Rectal smooth muscle tissue (tissue), 1 donor: ENCODE results near the gene ITGA7.

Experiments
- H3K27ac ChIP-seq: one replicate; pipeline ENCODE4 v1.7.0; 2013; ENCODE audit warnings: low read depth, low read length, inconsistent platforms
- H3K27me3 ChIP-seq: one replicate; pipeline ENCODE4 v1.7.0; 2013; ENCODE audit warnings: low read length; ENCODE audit not compliant: control insufficient read depth, insufficient read depth
- H3K36me3 ChIP-seq: one replicate; pipeline ENCODE4 v1.7.0; 2013; ENCODE audit warnings: low read length; ENCODE audit not compliant: control insufficient read depth, insufficient read depth
- H3K4me1 ChIP-seq: one replicate; pipeline ENCODE4 v1.7.0; 2013; ENCODE audit warnings: low read length; ENCODE audit not compliant: control insufficient read depth, insufficient read depth
- H3K4me3 ChIP-seq: one replicate; pipeline ENCODE4 v1.7.0; 2013; ENCODE audit warnings: low read length
- H3K9ac ChIP-seq: one replicate; pipeline ENCODE4 v1.7.0; 2013; ENCODE audit warnings: low read length

Gene ITGA7, protein sequence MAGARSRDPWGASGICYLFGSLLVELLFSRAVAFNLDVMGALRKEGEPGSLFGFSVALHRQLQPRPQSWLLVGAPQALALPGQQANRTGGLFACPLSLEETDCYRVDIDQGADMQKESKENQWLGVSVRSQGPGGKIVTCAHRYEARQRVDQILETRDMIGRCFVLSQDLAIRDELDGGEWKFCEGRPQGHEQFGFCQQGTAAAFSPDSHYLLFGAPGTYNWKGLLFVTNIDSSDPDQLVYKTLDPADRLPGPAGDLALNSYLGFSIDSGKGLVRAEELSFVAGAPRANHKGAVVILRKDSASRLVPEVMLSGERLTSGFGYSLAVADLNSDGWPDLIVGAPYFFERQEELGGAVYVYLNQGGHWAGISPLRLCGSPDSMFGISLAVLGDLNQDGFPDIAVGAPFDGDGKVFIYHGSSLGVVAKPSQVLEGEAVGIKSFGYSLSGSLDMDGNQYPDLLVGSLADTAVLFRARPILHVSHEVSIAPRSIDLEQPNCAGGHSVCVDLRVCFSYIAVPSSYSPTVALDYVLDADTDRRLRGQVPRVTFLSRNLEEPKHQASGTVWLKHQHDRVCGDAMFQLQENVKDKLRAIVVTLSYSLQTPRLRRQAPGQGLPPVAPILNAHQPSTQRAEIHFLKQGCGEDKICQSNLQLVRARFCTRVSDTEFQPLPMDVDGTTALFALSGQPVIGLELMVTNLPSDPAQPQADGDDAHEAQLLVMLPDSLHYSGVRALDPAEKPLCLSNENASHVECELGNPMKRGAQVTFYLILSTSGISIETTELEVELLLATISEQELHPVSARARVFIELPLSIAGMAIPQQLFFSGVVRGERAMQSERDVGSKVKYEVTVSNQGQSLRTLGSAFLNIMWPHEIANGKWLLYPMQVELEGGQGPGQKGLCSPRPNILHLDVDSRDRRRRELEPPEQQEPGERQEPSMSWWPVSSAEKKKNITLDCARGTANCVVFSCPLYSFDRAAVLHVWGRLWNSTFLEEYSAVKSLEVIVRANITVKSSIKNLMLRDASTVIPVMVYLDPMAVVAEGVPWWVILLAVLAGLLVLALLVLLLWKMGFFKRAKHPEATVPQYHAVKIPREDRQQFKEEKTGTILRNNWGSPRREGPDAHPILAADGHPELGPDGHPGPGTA

DNA sequence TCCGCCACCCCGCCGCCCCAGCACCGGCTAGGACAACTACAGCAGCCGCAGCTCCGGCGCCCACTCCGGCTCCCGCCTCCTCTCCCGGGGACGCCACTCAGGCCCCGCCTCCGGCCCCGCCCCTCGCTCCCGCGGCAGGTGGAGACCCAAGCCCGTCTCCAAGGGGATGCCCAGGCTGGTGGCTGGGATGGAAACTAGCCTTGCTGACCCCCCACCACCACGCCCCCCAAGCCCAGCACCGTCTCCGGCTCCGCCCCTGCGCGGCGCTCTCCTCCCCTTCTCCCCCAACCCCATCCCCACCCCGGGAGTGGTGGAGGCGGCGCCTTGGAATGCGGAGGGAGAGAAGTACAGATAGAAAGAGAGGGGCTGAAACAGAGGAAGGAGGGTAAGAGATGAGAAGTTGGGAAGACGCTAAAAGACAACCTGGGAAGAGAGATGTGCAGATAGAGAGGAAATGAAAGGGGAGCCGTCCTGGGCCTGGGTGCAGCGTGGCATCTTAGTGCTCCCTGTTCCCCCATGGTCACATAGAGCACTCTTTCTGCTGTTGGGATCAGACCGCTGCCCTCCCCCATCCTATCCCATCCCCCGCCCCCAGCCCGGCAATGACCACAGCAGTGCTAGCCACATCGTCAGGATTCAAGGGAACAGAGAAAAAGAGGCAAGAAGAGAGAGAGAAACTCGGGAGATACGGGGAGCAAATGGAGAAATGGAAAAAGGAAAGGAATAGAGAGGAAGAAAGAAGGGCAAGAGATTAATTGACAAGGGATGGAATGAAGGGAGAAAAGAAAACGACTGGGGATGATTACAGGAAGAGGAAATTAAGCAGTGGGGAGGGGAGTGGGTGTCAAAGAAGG lies at the start of gene ITGA7:
Gene ITGA7 (minus strand): TSS at position 64 of the 854 bp plus-strand sequence. CDS start 222 bp downstream, outside the sequence.
- Histone ChIP-seq H3K4me1 (peaks cover 35% of the 10 kb centered on the region), H3K4me3 (peak within 1 kb of the TSS; percentile 59), H3K36me3 (no peaks in the 10 kb centered on the region), H3K27ac (peak within 1 kb of the TSS; percentile 89), H3K9ac (peak within 1 kb of the TSS; percentile 1), H3K27me3 (no peaks in the 10 kb centered on the region)

DNA sequence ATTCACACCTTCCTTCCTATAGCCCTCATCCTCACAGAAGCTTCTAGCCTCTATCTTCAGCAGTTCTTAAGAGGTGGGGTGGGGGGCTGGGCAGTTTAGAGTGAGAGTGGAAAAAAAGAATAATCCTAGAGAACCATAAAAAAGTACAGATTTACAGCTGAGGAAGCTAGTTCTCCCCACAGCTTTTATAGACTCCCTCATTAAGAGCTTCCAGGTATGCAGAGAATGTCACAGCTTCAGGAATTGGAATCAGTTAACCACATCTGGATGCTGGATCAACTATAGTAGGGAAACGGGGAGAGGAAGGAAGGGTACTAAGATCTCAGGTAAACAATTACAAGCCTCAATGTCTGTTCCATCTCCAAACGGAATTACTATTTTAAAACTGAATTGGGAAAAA lies 47.5 kb upstream of the ITGA7 start:
- H3K4me1 ChIP-seq = no peaks in the 10 kb centered on the region
- peaks cover 36% of the 10 kb centered on the region for H3K36me3 ChIP-seq
- no peak overlapping the region for H3K27ac ChIP-seq
- no peak overlapping the region for H3K9ac ChIP-seq
- no peaks in the 10 kb centered on the region for H3K27me3 ChIP-seq
- no peak overlapping the region for H3K4me3 ChIP-seq

DNA sequence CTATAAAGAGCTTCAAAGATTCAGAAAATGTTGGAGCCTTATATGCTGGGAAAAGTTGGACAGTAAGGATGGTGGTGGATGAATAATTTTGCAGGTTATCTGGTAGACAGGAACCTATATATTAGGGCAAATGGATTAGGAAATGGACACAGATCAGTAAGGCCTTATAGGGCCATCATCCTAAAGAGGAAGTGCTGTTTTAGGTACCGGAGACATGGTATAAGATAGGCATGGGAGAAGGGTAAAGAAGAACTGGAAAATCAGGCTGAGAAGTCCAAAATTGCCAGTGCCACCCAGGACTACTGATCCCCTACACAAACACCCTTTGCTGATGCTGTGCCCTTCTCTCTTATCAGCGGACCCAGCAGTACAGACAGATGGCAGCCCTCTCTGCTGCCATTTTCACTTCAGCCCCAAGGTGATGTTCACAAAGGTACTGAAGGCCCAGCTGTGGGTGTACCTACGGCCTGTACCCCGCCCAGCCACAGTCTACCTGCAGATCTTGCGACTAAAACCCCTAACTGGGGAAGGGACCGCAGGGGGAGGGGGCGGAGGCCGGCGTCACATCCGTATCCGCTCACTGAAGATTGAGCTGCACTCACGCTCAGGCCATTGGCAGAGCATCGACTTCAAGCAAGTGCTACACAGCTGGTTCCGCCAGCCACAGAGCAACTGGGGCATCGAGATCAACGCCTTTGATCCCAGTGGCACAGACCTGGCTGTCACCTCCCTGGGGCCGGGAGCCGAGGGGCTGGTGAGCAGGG lies 40.7 kb upstream of the ITGA7 start:
- Histone ChIP-seq H3K9ac (no peak overlapping the region), H3K4me3 (no peak overlapping the region), H3K36me3 (peaks cover 21% of the 10 kb centered on the region), H3K27ac (no peak overlapping the region), H3K27me3 (no peaks in the 10 kb centered on the region), H3K4me1 (peaks cover 2% of the 10 kb centered on the region)

DNA sequence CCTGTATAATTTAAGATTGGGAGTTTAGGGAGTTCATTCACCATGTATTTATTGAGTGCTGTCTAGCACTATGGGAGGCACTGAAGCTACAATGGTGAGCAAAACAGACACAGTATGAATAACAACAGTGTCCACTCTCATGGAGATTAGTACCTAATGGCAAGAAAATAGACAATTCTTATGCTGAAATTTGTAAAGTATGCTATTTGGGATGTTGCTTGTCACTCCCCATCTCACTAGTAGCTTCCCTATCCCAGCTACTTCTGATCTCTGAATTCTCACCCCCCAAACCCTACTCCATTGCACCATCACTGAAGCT lies 39.2 kb upstream of the ITGA7 start:
- H3K27ac ChIP-seq = no peak overlapping the region
- H3K9ac ChIP-seq = no peak overlapping the region
- H3K4me1 ChIP-seq = peaks cover 2% of the 10 kb centered on the region
- H3K36me3 ChIP-seq = peaks cover 10% of the 10 kb centered on the region
- no peak overlapping the region for H3K4me3 ChIP-seq
- H3K27me3 ChIP-seq = no peaks in the 10 kb centered on the region

DNA sequence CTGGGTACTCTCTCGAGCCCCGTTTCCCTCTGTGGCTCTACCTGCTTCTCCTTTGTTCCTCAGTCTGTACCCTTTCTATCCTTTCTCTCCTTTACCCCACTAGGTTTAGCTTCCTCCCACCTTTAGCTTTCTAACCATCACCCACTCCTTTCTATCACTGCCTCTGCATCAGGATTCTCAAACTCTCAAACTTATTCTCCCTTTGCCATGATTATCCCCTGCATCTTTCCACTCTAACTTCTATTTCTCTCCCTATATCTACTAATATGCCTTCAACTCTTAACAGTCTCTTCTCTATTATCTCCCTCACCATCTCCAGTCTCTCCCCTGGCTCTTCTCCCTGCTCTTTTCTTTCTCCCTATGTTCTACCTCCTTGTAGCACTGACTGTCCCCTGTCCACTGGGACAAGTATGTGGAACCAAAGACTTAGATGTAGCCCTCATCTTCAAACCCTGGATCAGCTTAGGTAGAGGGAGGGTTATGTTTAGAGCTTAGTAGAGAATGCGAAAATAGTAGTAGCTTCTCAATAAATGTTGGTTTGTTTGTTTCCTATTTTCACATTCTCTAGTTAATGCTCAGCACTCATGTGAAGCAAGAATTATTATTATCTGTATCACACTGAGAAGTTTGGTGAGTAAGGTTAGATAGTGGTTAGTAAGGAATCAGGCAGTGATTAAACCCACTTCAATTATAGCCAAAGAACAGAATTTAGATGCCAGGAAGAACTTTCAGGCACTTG lies 38.6 kb upstream of the ITGA7 start:
- Histone ChIP-seq H3K4me3 (no peak overlapping the region), H3K27ac (no peak overlapping the region), H3K36me3 (peaks cover 6% of the 10 kb centered on the region), H3K9ac (no peak overlapping the region), H3K27me3 (no peaks in the 10 kb centered on the region), H3K4me1 (peaks cover 2% of the 10 kb centered on the region)

DNA sequence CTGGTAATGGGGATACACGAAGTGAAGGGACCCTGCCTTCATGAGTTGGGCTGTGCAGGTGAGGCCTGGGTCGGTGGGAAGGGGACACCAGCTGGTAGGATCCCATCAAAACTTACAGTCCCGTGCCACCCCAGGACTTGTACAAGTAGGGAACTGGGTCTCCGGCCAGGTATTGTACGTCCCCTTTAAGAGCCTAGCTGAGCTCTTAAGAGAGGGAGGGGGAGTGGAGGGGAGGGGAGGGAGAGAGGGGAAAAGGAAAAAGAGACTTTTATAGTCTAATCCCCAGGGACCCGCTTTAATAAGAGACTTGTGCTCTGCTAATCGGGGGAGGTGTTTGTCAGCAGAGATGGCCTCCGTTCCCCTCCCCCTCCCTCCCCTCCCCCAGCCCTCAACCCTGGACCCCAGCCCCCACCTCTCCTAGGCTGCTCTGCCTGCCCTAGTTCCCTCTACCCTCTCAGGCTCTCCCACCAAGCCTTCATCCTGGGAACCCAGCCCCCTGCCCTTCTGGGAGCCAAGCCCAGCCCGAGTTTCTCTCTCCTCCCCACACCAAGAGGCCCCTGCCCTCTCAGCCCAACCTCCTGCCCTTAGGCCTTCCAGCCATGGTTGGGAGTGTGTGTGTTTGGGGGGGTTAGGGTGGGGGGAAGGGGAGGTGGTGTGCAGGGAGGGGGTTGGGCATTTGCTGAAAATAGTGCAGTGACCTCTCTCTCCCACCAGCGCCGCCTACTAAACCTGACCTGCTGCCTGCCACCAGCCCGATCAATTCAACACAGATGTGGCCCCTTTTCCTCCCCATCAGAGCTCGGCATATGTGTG lies 37.9 kb upstream of the ITGA7 start:
- peaks cover 2% of the 10 kb centered on the region for H3K4me1 ChIP-seq
- no peaks in the 10 kb centered on the region for H3K27me3 ChIP-seq
- H3K9ac ChIP-seq = no peak overlapping the region
- H3K27ac ChIP-seq = no peak overlapping the region
- H3K36me3 ChIP-seq = peaks cover 3% of the 10 kb centered on the region
- peak overlapping the region; percentile 51 for H3K4me3 ChIP-seq

DNA sequence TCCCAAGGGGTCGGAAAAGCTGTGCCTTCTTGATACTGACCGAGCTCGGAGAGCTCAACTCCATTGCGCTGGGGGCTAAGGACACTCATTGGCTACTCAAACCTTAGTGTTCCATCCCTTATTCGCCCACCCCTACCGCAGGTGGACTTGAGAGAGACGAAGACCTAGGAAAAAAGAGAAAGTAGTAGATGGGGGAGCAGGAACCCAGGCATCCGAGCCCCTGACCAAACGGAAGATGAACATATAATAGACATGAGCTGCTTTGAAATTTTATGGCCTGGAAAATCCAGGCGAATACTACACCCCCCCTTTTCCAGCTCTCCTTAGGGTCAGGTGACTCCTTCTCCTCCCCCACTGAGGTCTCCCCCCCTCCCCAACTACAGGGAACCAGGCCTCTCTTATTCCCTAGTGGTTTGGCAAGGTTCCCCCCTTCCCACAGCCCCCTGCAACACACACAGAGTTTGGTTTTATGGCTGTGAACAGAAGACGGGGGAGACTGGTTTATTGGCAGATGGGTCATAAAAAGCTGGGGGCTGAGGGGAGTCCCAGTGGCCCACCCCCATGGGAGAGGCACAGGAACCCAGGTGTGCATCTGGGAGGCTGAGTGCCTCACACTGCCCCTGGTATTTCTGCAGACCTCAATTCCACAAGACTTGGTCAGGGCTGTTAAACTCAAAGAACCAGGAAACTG lies 36.8 kb upstream of the ITGA7 start:
- H3K9ac ChIP-seq = no peak overlapping the region
- H3K4me3 ChIP-seq = peak overlapping the region; percentile 75
- no peak overlapping the region for H3K27ac ChIP-seq
- H3K36me3 ChIP-seq = peaks cover 2% of the 10 kb centered on the region
- H3K4me1 ChIP-seq = peaks cover 2% of the 10 kb centered on the region
- no peaks in the 10 kb centered on the region for H3K27me3 ChIP-seq

DNA sequence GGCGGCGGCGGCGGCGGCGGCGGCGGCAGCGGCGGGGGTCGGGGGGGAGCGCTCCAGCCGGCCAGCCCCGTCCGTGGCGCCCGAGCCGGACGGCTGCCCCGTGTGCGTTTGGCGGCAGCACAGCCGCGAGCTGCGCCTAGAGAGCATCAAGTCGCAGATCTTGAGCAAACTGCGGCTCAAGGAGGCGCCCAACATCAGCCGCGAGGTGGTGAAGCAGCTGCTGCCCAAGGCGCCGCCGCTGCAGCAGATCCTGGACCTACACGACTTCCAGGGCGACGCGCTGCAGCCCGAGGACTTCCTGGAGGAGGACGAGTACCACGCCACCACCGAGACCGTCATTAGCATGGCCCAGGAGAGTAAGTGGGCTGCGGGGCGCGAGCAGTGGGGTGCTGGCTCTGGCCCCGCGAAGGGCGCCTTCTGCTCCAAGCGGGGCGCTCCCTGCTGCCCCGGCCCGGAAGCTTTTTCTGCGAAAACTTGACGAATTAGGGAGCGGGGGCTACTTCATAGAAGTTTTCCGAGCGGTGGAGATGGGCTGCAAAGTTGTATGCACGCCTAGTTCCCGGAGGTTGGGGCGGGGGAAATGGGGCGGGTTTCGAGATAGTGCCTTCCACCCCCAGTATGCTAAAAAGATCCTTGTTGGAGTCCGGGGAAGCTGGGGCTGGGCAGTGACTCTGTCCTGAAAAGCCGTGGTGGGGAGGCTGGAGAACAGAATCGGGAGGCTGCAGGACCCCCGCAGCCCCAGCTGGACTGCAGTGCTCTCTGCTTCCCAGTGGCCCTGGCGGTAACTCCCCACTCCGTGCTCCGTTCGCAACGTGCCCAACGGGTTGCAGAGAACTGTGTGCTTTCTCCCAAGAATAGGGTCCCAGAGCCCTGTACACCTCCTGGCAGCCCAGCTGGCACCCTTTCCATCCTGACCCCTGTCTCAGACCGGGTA lies 36.0 kb upstream of the ITGA7 start:
- Histone ChIP-seq H3K4me3 (peak overlapping the region; percentile 75), H3K36me3 (no peaks in the 10 kb centered on the region), H3K4me1 (peaks cover 2% of the 10 kb centered on the region), H3K9ac (no peak overlapping the region), H3K27ac (peak overlapping the region; percentile 41), H3K27me3 (no peaks in the 10 kb centered on the region)

DNA sequence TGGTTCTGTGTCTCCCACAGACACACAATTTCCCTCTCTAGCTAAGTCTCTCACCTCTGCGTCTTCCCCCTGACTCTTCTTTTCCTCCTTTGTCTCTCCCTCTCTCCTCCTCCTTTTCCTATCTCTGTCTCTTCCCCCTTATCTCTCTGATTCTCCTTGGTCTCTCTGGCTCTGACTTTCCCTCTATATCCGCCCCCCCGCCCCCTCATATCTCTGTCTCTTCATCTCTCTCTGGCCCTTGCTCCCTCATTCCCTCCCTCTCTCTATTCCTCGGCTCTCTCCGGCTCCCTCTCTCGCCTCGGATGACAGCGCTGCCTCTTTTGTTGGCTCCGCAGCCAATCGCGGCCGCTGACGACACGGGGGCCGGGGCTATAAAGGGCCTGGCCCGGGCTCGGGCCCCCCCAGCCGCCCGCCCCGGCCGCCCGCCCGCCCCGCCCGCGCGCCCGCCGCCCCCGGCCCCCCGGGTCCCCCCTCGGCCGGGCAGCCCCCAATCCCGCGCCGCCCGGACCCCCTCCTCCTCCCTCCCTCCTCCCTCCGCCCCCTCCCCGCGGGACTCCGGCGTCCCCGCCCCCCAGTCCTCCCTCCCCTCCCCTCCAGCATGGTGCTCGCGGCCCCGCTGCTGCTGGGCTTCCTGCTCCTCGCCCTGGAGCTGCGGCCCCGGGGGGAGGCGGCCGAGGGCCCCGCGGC lies 35.2 kb upstream of the ITGA7 start, which contains the start of gene GDF11:
Gene GDF11 (plus strand): TSS at position 404 of the 687 bp plus-strand sequence. CDS start 195 bp downstream, at position 599.
- H3K27me3 ChIP-seq = no peaks in the 10 kb centered on the region
- H3K36me3 ChIP-seq = no peaks in the 10 kb centered on the region
- no peak within 1 kb of the TSS for H3K9ac ChIP-seq
- H3K4me1 ChIP-seq = peaks cover 8% of the 10 kb centered on the region
- peak within 1 kb of the TSS; percentile 75 for H3K4me3 ChIP-seq
- H3K27ac ChIP-seq = peak within 1 kb of the TSS; percentile 77
